Activated T-helper 1 cell treated with anti-CD3 and anti-CD28 coated beads, Interleukin-2, amount 50 U/mL, for 16 hours (primary cell): Measurements from ENCODE around the gene SLC2A1.

Experiments
- DNase-seq, 2 donors: peaks; one replicate each; pipeline ENCODE4 v3.0.0-alpha.2; 2020; ENCODE audit warnings: low read depth in 1 of 2, low spot score in 1 of 2

The SLC2A1 gene

DNA sequence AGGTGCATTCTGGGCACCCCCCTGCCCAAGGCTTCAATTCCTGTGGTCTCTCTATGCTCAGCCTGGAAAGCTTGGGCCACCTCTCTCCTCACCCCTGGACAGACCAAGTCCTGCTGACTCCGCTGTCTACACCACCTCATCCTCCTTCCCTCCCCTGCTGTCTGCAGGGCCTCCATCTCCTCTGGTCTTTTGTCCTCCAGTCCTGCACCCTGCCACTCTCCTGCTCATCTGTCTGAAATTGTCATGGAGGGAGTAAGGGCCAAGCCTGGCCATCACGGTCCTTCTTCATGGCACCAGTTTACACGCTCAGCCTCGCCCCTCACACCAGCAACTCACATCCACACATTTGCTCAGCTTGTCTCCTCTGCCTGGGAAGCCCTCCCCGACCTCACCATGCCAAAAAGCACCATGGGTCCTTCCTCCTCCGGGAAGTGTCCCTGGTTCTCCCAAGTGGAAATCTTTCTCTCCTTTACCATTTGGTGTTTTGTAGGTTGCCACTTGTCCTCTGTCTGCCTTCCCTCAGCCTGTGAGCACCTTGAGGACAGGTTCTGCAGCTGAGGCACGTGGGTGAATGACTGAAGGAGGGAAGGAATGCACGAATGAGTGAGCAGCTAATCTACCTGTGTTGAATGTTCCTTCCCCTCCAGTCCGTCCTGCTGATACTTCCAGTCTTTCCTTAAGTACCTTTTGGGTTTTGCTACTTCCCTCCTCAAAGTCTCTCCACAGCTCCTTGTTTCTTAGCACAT is 2.1 kb upstream of the SLC2A1 start:
- no peak for DNase-seq

- no peak for DNase-seq
Observed at GRCh38 chr1:42960122-42960390, 1.4 kb upstream of the SLC2A1 start.

GRCh38 chr1:42957880-42958487 is 684 bp downstream of the SLC2A1 start:
- peak; percentile 23 to 58 for DNase-seq

DNA sequence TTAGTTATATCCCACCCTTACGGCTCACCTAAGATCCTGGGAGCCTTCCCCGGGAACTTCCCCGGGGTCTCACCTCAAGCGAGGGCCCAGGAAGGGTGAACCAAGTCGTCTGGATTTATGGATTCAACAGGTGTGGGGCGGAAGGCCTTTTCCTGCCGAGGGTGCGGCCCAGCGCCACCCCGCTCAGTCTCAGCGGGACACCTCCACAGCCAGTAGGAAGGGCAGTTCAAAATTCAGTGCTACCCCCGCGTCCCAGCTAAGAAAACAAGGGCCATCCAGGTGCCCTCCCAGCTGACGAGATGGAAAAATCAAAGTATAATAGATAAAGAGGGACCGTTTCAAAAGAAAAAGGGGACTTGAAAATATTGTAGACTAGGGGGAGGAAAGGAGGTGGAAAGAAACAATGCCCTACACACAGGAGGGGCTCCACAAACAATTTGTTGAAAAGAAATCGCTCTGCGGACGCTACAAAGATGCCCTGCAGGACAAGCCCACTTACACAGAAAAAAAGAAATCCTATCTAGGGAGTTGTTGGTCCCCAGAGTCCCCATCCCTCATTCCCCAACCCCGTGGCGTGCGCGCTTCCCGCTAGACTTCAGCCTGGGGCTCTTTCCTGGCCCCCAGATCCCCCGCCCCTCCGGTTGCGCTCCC is 1.3 kb downstream of the SLC2A1 start:
- no peak for DNase-seq

DNA sequence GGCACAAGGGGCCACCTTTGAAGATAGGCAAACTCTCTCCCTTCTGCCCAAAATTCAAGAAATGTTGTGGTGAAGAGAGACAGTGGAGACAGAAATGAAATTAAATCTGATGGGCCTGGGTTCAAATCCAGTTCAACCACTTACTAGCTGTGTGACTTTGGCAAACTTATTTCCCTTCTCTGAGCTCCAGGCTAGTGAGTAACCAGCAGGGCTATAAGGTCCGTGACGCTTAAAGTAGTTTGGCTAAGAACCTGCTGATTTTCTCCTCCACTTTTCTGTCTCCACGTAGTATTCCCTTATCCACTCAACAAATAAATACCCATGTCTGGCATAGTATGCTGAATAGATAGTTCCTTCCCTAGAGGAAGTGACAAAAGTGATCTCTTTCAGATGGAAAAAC is 1.9 kb downstream of the SLC2A1 start:
- DNase-seq = no peak

- DNase-seq = no peak
Observed at GRCh38 chr1:42955311-42956063, 3.2 kb downstream of the SLC2A1 start.

DNA sequence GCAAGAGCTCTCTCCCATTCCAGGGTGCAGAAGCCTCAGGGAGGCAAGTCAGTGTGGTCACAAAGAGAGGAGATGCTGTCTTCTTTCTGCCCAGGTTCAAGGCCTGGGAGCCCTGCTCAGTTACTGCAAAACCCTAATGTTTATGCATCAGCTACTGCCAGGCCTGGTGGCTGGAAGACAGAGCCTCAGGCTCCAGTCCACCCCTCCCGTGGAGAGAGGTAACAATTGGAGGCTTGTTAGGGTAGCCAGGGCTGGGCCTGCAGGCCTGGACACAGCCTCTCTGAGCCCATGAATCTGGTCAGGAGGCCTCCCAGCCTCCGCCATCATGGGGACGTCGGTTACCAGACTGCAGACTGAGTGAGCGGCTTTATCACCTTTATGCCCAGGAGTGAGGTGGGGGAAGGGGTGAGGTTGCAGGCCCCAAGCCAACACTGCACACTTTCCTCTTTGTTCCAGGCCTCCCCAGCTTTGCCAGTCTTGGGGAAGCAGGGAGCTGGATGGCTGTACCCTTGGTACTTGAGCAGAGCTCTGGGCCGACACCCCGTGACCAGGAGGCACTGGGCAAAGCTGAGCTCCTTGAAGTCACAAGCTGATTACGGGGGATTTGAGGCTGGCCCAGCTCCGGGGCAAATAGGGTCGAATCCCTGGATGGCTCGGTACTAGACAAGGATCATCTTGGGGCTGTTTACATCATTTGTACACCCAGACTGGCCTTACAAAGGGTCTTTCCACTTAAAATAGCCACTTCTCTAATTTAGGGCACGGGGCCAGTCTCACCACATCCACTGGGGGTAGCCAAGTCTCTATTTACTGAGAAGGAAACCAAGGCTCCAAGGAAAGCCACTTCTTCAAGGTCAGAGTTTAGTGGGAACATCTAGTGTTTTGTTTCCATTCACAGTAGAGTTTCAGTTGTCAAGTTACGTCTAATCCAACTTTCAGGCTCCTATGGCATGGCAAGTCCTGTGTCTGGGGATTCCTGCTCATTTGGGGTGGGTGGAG is 5.2 kb downstream of the SLC2A1 start:
- DNase-seq = no peak

GRCh38 chr1:42952303-42953001 is 6.2 kb downstream of the SLC2A1 start:
- DNase-seq = no peak

DNA sequence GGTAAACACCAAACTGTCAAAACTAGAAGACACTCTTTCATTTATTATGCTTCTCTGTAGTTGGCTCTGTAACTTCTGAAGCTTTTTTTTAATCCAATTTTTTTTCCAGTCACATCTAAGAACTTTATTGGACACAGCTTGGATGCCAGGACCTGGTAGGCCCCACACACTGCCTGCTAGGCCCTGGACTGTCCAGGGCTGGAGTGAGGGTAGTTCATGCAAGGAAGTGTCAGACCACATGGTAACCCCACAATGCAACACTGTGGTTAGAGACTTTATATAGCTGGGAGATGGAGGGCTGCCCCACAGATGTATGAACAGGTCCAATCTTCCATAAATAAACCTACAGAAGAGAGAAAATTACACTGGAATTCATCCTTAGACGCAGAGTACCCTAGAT is 7.1 kb downstream of the SLC2A1 start:
- DNase-seq = no peak

DNA sequence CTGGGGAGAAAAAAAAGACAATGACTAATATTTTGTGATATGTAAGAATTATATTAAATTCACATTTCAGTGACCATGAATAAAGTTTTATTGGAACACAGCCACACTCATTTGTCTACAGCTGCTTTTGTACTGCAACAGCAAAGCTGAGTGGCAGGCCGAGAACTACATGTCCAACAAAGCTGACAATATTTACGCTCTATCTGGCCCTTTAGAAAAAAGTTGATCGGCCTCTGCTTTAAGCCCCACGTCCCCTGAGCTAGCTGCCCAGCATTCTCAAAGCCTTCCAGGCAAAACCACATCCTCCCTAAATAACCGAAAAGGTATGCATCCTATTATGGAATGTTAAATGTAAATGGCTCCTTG is 8.6 kb downstream of the SLC2A1 start:
- DNase-seq = no peak

DNA sequence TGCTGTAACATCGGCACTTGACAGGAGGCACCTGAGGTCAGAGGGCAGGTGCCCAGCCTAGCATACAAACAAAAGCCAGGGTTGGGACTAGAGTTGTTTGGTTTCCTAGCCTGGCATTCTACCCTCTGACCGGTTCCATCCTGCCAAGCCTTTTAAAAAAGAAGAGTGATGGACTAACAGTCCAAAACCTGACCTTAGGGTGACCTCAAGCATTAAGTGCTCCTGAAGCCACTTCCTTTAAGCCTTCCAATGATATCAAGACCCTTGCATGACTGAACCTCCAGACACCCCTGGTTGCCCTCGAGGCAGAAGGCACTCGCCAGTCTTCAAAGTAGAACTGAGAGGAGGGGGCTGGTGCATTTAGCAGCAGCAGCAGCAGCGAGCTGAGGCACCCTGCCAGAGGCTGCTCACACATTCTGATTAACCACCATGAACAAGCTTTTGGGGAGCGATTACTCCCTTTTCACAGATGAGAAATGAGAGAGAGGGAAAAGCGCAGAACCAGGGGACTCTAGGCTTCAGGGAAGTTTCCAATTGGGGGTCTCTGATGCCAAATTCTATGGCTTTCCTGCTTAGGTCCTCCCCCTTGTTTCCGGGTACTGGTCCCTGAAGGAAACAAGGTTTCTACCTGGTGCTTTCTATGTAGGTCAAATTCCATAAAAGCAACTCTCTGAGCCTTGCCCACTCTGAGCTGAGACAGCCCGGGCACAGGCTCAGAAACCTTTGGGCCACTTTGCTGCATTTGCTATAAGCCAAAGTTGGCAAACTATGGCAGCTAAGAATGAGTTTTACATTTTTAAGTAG is 9.2 kb downstream of the SLC2A1 start:
- DNase-seq = no peak

- no peak for DNase-seq
Observed at GRCh38 chr1:42947965-42948732, 10.5 kb downstream of the SLC2A1 start.

- DNase-seq = no peak
Observed at GRCh38 chr1:42947117-42947516, 11.6 kb downstream of the SLC2A1 start.

- DNase-seq = no peak
Observed at GRCh38 chr1:42946120-42946898, 12.4 kb downstream of the SLC2A1 start.

GRCh38 chr1:42945164-42945563 is 13.5 kb downstream of the SLC2A1 start:
- DNase-seq = no peak

DNA sequence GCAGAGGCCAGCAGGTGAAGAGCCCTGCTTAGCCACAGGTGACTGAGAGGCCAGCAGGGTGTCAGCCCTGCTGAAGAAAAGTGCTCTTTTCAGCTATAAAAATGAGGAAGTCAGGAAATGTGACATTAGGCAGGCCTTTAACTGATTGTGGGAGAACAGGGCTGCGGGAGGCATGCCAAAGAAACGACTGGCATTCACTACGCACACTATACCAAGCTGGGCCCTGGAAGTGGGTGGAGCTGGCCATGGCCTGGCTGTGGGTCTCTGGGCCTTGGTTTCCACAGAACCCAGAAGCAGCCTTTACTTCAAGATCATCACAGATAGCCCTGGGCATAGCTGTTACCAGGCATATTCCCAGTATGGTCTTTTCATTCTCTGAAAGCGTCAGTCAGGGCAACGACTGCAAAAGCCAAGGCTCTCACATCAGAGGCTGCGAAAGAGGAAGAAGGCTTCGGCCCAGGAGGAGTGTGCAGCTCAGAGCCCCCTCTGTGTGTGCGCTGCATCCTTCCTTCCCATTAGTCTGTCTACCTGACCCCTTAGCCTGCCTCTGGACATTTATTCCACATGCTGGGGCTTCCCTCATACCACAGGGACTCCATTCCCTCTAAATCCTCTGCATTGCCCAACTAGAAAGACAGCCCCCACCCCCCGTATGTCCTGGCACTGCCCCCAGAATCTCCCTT is 14.3 kb downstream of the SLC2A1 start:
- DNase-seq = no peak

GRCh38 chr1:42943728-42944127 is 14.9 kb downstream of the SLC2A1 start:
- DNase-seq = no peak
